Measurements from ENCODE around the gene MRFAP1. TPM values are rescaled to one million over a fixed set of nuclear protein-coding genes. Genes with fewer than 3 reads are reported as not detected.
A peak's percentile ranks its signal among the peaks of the same experiment; 100 is the strongest.

The MRFAP1 gene
- total and polyA plus RNA-seq, 2 of the 4 experiments (the other 2 are of a cell fraction) = 65.4 to 268 TPM

DNA sequence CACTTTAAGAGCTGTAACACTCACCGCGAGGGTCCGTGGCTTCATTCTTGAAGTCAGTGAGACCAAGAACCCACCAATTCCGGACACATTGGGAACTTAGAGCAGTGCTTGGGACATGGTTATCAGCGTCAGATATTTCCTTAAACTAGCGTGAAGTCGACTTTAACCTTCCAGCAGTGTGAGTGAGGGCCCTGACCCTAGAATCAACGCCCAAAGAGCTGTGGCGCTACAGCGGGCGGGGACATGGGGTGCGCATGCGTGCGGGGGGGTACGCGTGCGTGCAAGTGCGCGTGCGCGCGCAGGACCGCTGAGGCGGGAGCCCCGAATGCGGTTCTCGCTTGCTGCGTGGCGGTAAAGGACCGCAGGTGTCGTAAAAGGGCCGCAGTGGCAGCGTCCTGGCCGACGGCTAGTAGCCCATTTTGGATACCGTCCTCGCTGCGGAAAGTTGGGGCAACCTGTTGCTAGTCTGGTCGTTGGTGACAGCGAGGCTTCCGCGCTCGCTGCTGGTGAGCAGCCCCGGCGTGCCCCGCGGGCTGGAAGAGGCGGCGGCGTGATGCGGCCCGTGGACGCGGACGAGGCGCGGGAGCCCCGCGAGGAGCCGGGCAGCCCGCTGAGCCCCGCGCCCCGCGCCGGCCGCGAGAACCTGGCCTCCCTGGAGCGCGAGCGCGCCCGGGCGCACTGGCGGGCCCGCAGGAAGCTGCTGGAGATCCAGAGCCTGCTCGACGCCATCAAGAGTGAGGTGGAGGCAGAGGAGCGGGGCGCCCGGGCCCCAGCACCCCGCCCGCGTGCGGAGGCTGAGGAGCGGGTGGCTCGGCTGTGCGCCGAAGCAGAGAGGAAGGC is 33.4 kb downstream of the MRFAP1 start:
- peak overlapping the region; percentile 79; the same call in 1 of the 2 replicates for H3K18ac ChIP-seq (ENCODE audit: low read depth, low read length)
- TF ChIP-seq POLR2A (IDR thresholded peaks at IDR 0.05; ENCODE audit: low read depth, low read length) (no peak), MAZ (IDR thresholded peaks at IDR 0.05; ENCODE audit: borderline replicate concordance, low read depth, low read length) (peak; percentile 49; the same call in 1 of the 2 replicates), NFE2L2 (IDR thresholded peaks at IDR 0.05; ENCODE audit: low read depth, low read length) (no peak), BHLHE40 (IDR thresholded peaks at IDR 0.05; ENCODE audit: low read depth, low read length) (peak; percentile 18; the same call in 1 of the 2 replicates), ELK1 (IDR thresholded peaks at IDR 0.05; ENCODE audit: borderline replicate concordance, low read depth, low read length) (no peak), FOS (IDR thresholded peaks at IDR 0.05; ENCODE audit: low read depth, low read length) (no peak), MXI1 (IDR thresholded peaks at IDR 0.05; ENCODE audit: borderline replicate concordance, low read depth, low read length) (peak; percentile 93)
- TF ChIP-seq, protein P1, sequence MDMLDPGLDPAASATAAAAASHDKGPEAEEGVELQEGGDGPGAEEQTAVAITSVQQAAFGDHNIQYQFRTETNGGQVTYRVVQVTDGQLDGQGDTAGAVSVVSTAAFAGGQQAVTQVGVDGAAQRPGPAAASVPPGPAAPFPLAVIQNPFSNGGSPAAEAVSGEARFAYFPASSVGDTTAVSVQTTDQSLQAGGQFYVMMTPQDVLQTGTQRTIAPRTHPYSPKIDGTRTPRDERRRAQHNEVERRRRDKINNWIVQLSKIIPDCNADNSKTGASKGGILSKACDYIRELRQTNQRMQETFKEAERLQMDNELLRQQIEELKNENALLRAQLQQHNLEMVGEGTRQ (IDR thresholded peaks at IDR 0.05; ENCODE audit: low read depth, low read length) = 0 out of 2 replicates have a peak, but pooled peaks have one; percentile 1
- peak overlapping the region; percentile 61 for H3K4me3 ChIP-seq (ENCODE audit: insufficient read depth, low read depth, low read length)
- no TSS peak for BruUV-seq (replicated peaks)
- peak overlapping the region; percentile 99 for H3K4me2 ChIP-seq (ENCODE audit: low read depth, low read length)
- peaks cover 29 to 38% of the 10 kb centered on the region in 2 experiments; a peak in 3 of 4 replicates for H3K79me1 ChIP-seq (ENCODE audit: low read depth in 1 of 2, low read length in 2 of 2)
- no peak overlapping the region for H2BK20ac ChIP-seq (ENCODE audit: low read depth, low read length)
- H3K27ac ChIP-seq (ENCODE audit: insufficient read depth, low read length) = peak overlapping the region; percentile 20
- in situ Hi-C loops (cut with MboI; ENCODE audit: low sequenced_read_pairs) (no loop called here), dilution Hi-C loops (cut with HindIII; ENCODE audit: low sequenced_read_pairs, unreplicated experiment) (no loop called here), intact Hi-C loops (cut with micrococcal nuclease) (no loop called here)
- H2BK15ac ChIP-seq (ENCODE audit: low read depth, low read length) = peak overlapping the region; percentile 88; the same call in 1 of the 3 replicates
- no peak overlapping the region for H3K56ac ChIP-seq (ENCODE audit: extremely low read depth, insufficient read depth, low read length)
- POLR2A ChIA-PET (ENCODE audit: unreplicated experiment) = interaction anchor here (1.2 kb wide), 1 partner anchor 43 kb away, joined by 4 read pairs; no protein-coding TSS in a partner anchor
- H2BK5ac ChIP-seq (ENCODE audit: low read depth, low read length, poor library complexity, severe bottlenecking) = peak overlapping the region; percentile 70
- peaks cover 9% of the 10 kb centered on the region for H3K36me3 ChIP-seq (ENCODE audit: control insufficient read depth, insufficient read depth, low read length)
- H4K5ac ChIP-seq (ENCODE audit: low read depth, low read length) = peak overlapping the region; percentile 97
- H4K20me1 ChIP-seq (ENCODE audit: insufficient read depth, low read length) = peaks cover 22% of the 10 kb centered on the region
- 1% methylated on average over 53 of the region's 89 CpGs; no CpG with 5 or more reads in 1 of the 2 experiments for WGBS, 2 experiments (ENCODE audit: extremely low coverage in 2 of 2, insufficient read length in 1 of 2)
- no peak overlapping the region for H2AK5ac ChIP-seq (ENCODE audit: low read depth, low read length)
- ATAC-seq (ENCODE audit: low read depth) (peak; percentile 92), DNase-seq (peak; percentile 96)
- peak overlapping the region; percentile 77 for H3K4ac ChIP-seq (ENCODE audit: low read depth, low read length)
- H2AK9ac ChIP-seq (replicated peaks; ENCODE audit: low read depth, low read length, poor library complexity) = peak overlapping the region; percentile 77
- peak overlapping the region; percentile 50 for H2BK120ac ChIP-seq (ENCODE audit: low read depth, low read length)
- peak overlapping the region; percentile 86; the same call in 1 of the 2 replicates for H3K23ac ChIP-seq (ENCODE audit: low read depth, low read length)
- H4K91ac ChIP-seq (ENCODE audit: insufficient read depth, low read depth, low read length) = peak overlapping the region; percentile 92
- H3K27me3 ChIP-seq (ENCODE audit: control insufficient read depth, insufficient read depth, low read length) = no peaks in the 10 kb centered on the region
- H3K4me1 ChIP-seq (ENCODE audit: control insufficient read depth, insufficient read depth, low read length) = peaks cover 17% of the 10 kb centered on the region
- CTCF ChIA-PET = interaction anchor here (1.0 to 1.6 kb wide), 2 partner anchors 26 to 35 kb away, joined by 3 to 4 read pairs; no protein-coding TSS in a partner anchor
- peak overlapping the region; percentile 93 for H3K14ac ChIP-seq (replicated peaks; ENCODE audit: low read depth, low read length)
- H2AFZ ChIP-seq (replicated peaks; ENCODE audit: low read length, poor library complexity) = peak overlapping the region; percentile 95
- H3K9ac ChIP-seq (ENCODE audit: low read depth, low read length) = peak overlapping the region; percentile 75
- peaks cover 29% of the 10 kb centered on the region for H3K9me1 ChIP-seq (ENCODE audit: insufficient read depth, low read length)
- peak overlapping the region; percentile 95 to 99 for H4K8ac ChIP-seq (ENCODE audit: low read depth in 2 of 2, low read length in 2 of 2)
- H3K9me3 ChIP-seq (ENCODE audit: control insufficient read depth, insufficient read depth, low read length) = no peaks in the 10 kb centered on the region
